ENCODE data around the gene B4GALT1.

B4GALT1 gene

DNA sequence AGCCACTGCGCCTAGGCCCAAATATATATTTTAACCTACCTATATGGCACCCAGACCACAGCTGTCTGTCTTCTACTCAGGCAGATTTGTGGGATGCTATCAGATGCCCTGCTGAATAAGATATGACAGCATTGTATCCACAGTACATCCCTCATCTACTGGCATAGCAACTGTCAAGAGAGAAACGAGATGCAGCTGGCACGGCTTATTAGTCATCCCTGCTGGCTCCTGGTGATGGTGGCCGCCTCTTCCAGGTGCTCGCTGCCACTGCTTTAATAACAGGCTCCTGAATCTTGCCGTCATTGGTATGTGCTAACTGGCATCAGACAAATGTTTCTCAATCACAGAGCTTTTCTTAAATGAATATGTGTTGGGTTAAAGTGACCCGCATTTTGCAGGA lies 34.0 kb downstream of the B4GALT1 start:
- 85% methylated on average over 7 of the region's 7 CpGs for WGBS
- H3K4ac ChIP-seq (ENCODE audit: low read depth in 1 of 2, low read length in 2 of 2), result no peak overlapping the region
- H2BK120ac ChIP-seq (ENCODE audit: low read depth, low read length), result no peak overlapping the region
- no peak overlapping the region for H3K4me2 ChIP-seq (ENCODE audit: low read length, poor library complexity, severe bottlenecking)
- H3K27me3 ChIP-seq (ENCODE audit: control insufficient read depth in 1 of 2, insufficient read depth in 1 of 2, low read length in 2 of 2), result no peaks in the 10 kb centered on the region
- no peak overlapping the region for H3K9ac ChIP-seq (ENCODE audit: low read length)
- no peak overlapping the region for H3K27ac ChIP-seq (ENCODE audit: low read length, poor library complexity, severe bottlenecking)
- no peak overlapping the region for H2AK5ac ChIP-seq (ENCODE audit: low read length, severe bottlenecking)
- H2AFZ ChIP-seq (ENCODE audit: low read depth, low read length), result no peak overlapping the region
- no peak for DNase-seq
- no peak overlapping the region for H3K23ac ChIP-seq (ENCODE audit: low read length in 2 of 2)
- no peaks in the 10 kb centered on the region for H3K9me3 ChIP-seq (ENCODE audit: control insufficient read depth, low read length)
- peaks cover 35% of the 10 kb centered on the region for H3K4me1 ChIP-seq (ENCODE audit: control insufficient read depth, insufficient read depth, low read depth, low read length)
- H2BK5ac ChIP-seq (ENCODE audit: low read depth, low read length, poor library complexity, severe bottlenecking), result no peak overlapping the region
- no peak overlapping the region for H3K18ac ChIP-seq (ENCODE audit: low read depth in 1 of 2, low read length in 2 of 2)
- peaks cover 29 to 50% of the 10 kb centered on the region in 2 experiments for H3K36me3 ChIP-seq (ENCODE audit: control insufficient read depth in 1 of 2, insufficient read depth in 2 of 2, low read depth in 1 of 2, low read length in 2 of 2)
- no peak overlapping the region for H2BK12ac ChIP-seq (ENCODE audit: low read length in 2 of 2)
- no peak overlapping the region for H3K14ac ChIP-seq (ENCODE audit: low read length in 2 of 2)
- no peak overlapping the region for H4K91ac ChIP-seq (ENCODE audit: low read length)
- no peak overlapping the region for H2BK15ac ChIP-seq (ENCODE audit: low read depth, poor library complexity, severe bottlenecking)
- H4K8ac ChIP-seq (ENCODE audit: low read length), result no peak overlapping the region
- H3K79me1 ChIP-seq (replicated peaks; ENCODE audit: low read length, poor library complexity, severe bottlenecking), result peaks cover 42% of the 10 kb centered on the region
- no peak overlapping the region for H3K4me3 ChIP-seq (ENCODE audit: insufficient read depth in 1 of 2, low read depth in 1 of 2, low read length in 2 of 2)

DNA sequence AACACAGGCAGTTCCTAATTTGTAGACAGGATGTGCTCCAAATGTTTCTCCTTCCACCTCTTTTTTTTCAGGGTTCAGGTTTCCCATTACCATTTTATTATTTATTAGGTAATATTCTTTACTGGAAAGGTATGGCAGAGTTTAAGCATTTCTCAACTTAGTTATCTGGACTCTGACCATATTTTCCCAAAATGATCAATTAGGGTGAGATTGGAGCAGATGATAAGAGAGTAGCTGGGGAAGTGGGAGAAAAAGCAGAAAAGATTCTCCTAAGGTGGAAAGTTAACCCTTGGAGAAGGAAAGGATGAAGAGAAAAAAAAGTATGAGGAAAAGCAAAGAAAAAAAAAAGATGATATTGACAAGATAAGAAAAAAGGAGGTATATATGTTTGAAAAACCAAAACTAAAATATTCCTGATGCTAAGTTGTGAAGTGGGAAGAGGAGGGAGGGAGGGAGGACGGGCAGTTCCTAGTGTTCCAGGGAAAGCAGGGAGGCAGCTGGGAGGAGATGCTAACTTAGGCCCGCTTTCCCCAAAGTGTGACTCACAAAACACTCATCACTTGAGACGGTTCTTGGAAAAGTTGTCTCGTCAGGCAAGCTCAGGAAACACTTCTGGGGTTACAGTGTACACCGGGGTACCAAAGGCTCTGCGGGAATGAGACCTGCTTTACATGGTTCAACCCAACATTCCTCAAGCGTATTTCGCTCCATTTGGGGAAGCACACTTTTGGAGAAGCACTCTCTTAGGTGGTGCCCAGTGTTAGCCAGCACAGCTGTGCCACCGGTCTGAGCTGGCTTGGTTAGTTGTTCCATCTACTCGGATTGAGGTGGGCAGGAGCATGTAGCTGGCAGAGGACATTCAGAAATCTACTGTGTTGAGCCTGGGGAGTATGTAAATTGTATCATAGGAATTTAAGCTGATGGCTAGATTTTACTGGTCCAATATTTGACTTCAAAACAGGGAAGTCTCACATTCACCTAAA lies 35.1 kb downstream of the B4GALT1 start:
- no peaks in the 10 kb centered on the region for H3K9me3 ChIP-seq (ENCODE audit: control insufficient read depth, low read length)
- H3K27ac ChIP-seq (ENCODE audit: low read length, poor library complexity, severe bottlenecking), result no peak overlapping the region
- H3K14ac ChIP-seq (ENCODE audit: low read length in 2 of 2), result no peak overlapping the region
- no peak overlapping the region for H2BK120ac ChIP-seq (ENCODE audit: low read depth, low read length)
- peak overlapping the region in 1 of 2 experiments; percentile 5 for H3K4me3 ChIP-seq (ENCODE audit: insufficient read depth in 1 of 2, low read depth in 1 of 2, low read length in 2 of 2)
- H3K4ac ChIP-seq (ENCODE audit: low read depth in 1 of 2, low read length in 2 of 2), result peak overlapping the region in 1 of 2 experiments; percentile 47
- no peak overlapping the region for H2BK15ac ChIP-seq (ENCODE audit: low read depth, poor library complexity, severe bottlenecking)
- no peak overlapping the region for H4K91ac ChIP-seq (ENCODE audit: low read length)
- peak overlapping the region in 1 of 2 experiments; percentile 37 for H2BK12ac ChIP-seq (ENCODE audit: low read length in 2 of 2)
- no peak overlapping the region for H2BK5ac ChIP-seq (ENCODE audit: low read depth, low read length, poor library complexity, severe bottlenecking)
- H3K23ac ChIP-seq (ENCODE audit: low read length in 2 of 2), result no peak overlapping the region
- peaks cover 39% of the 10 kb centered on the region for H3K4me1 ChIP-seq (ENCODE audit: control insufficient read depth, insufficient read depth, low read depth, low read length)
- H3K79me1 ChIP-seq (replicated peaks; ENCODE audit: low read length, poor library complexity, severe bottlenecking), result peaks cover 35% of the 10 kb centered on the region
- H3K9ac ChIP-seq (ENCODE audit: low read length), result peak overlapping the region; percentile 61
- WGBS, result 38% methylated on average over 10 of the region's 10 CpGs
- peak overlapping the region in 1 of 2 experiments; percentile 54 for H3K18ac ChIP-seq (ENCODE audit: low read depth in 1 of 2, low read length in 2 of 2)
- DNase-seq, result peak; percentile 88
- H3K27me3 ChIP-seq (ENCODE audit: control insufficient read depth in 1 of 2, insufficient read depth in 1 of 2, low read length in 2 of 2), result no peaks in the 10 kb centered on the region
- no peak overlapping the region for H4K8ac ChIP-seq (ENCODE audit: low read length)
- H3K36me3 ChIP-seq (ENCODE audit: control insufficient read depth in 1 of 2, insufficient read depth in 2 of 2, low read depth in 1 of 2, low read length in 2 of 2), result peaks cover 29 to 60% of the 10 kb centered on the region in 2 experiments
- no peak overlapping the region for H3K4me2 ChIP-seq (ENCODE audit: low read length, poor library complexity, severe bottlenecking)
- H2AK5ac ChIP-seq (ENCODE audit: low read length, severe bottlenecking), result no peak overlapping the region
- no peak overlapping the region for H2AFZ ChIP-seq (ENCODE audit: low read depth, low read length)

DNA sequence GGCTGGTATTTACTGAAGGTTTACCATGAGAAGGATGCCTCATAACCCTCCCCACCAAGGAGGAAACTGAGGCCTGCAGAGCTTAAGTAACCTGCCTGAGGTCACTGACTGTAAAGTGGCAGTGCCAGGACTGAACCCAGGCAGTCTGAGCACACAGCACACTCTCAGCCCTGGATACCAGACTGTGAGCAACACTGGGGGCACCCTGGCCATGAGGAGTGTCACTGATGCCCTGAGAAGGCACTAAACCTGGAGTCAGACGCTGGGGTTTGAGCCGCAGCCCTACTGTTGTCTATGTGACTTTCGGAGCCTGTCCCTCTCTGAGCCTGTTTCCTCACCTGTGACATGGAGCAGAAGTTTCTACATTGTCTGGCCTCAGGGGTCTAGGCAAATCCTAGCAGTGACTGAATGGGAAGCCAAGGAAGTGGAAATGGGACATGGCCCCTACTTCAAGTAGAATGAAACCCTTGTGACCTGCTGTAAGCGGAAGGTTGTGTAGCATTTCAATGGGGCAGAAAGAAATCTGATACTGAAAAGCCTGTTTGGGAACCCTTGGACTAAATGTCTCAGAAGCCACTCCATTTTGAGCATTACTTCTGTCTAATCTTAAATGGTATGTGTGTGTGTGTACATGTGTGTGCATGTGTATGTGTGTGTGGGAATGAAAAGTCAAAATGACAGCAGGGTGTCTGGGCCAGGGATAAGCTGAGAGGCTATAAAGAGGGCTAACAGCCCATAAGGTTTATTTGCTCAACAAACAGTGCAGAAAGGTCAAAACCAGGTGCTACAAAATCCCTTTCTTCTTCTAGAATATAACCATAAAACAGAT lies 36.0 kb downstream of the B4GALT1 start:
- H3K4ac ChIP-seq (ENCODE audit: low read depth in 1 of 2, low read length in 2 of 2), result peak overlapping the region in 1 of 2 experiments; percentile 40
- H3K4me1 ChIP-seq (ENCODE audit: control insufficient read depth, insufficient read depth, low read depth, low read length), result peaks cover 39% of the 10 kb centered on the region
- H3K36me3 ChIP-seq (ENCODE audit: control insufficient read depth in 1 of 2, insufficient read depth in 2 of 2, low read depth in 1 of 2, low read length in 2 of 2), result peaks cover 29 to 64% of the 10 kb centered on the region in 2 experiments
- H2BK120ac ChIP-seq (ENCODE audit: low read depth, low read length), result no peak overlapping the region
- peak overlapping the region; percentile 47 to 81 for H2BK12ac ChIP-seq (ENCODE audit: low read length in 2 of 2)
- WGBS, result 97% methylated on average over 4 of the region's 4 CpGs
- H4K8ac ChIP-seq (ENCODE audit: low read length), result peak overlapping the region; percentile 69
- no peak for DNase-seq
- no peak overlapping the region for H3K4me2 ChIP-seq (ENCODE audit: low read length, poor library complexity, severe bottlenecking)
- peak overlapping the region; percentile 83 for H2AK5ac ChIP-seq (ENCODE audit: low read length, severe bottlenecking)
- H3K9me3 ChIP-seq (ENCODE audit: control insufficient read depth, low read length), result no peaks in the 10 kb centered on the region
- H2BK15ac ChIP-seq (ENCODE audit: low read depth, poor library complexity, severe bottlenecking), result no peak overlapping the region
- H3K27me3 ChIP-seq (ENCODE audit: control insufficient read depth in 1 of 2, insufficient read depth in 1 of 2, low read length in 2 of 2), result no peaks in the 10 kb centered on the region
- H3K79me1 ChIP-seq (replicated peaks; ENCODE audit: low read length, poor library complexity, severe bottlenecking), result peaks cover 29% of the 10 kb centered on the region
- H2AFZ ChIP-seq (ENCODE audit: low read depth, low read length), result no peak overlapping the region
- H3K4me3 ChIP-seq (ENCODE audit: insufficient read depth in 1 of 2, low read depth in 1 of 2, low read length in 2 of 2), result no peak overlapping the region
- no peak overlapping the region for H3K23ac ChIP-seq (ENCODE audit: low read length in 2 of 2)
- peak overlapping the region; percentile 40 for H4K91ac ChIP-seq (ENCODE audit: low read length)
- peak overlapping the region; percentile 8 to 68 for H3K18ac ChIP-seq (ENCODE audit: low read depth in 1 of 2, low read length in 2 of 2)
- no peak overlapping the region for H3K27ac ChIP-seq (ENCODE audit: low read length, poor library complexity, severe bottlenecking)
- no peak overlapping the region for H2BK5ac ChIP-seq (ENCODE audit: low read depth, low read length, poor library complexity, severe bottlenecking)
- peak overlapping the region; percentile 61 for H3K9ac ChIP-seq (ENCODE audit: low read length)
- H3K14ac ChIP-seq (ENCODE audit: low read length in 2 of 2), result peak overlapping the region in 1 of 2 experiments; percentile 36

Measured in mesenchymal stem cell (in vitro differentiated cells and primary cell).